ENCODE measurements around the gene CPZ.

The CPZ gene

GRCh38 chr4:8657381-8658088 is 65.0 kb downstream of the CPZ start:
- H3K4me1 Mint-ChIP-seq: no peaks in the 10 kb centered on the region
- no peaks in the 10 kb centered on the region for H3K36me3 Mint-ChIP-seq (ENCODE audit: low read depth)
- H3K27me3 Mint-ChIP-seq: peaks cover 7% of the 10 kb centered on the region
- no peak for DNase-seq
- no peak overlapping the region for H3K4me3 Mint-ChIP-seq
- no peak overlapping the region for H3K27ac Mint-ChIP-seq
- H3K9me3 Mint-ChIP-seq: peaks cover 12% of the 10 kb centered on the region
- no peak for ATAC-seq

- ATAC-seq (no peak), DNase-seq (no peak)
- no peaks in the 10 kb centered on the region for H3K4me1 Mint-ChIP-seq
- no peak overlapping the region for H3K27ac Mint-ChIP-seq
- H3K4me3 Mint-ChIP-seq: no peak overlapping the region
- H3K36me3 Mint-ChIP-seq (ENCODE audit: low read depth): no peaks in the 10 kb centered on the region
- H3K9me3 Mint-ChIP-seq: no peaks in the 10 kb centered on the region
- H3K27me3 Mint-ChIP-seq: peaks cover 9% of the 10 kb centered on the region
These were observed 70.2 kb downstream of the CPZ start for GRCh38 chr4:8662776-8663175.

GRCh38 chr4:8664031-8664805 is 71.7 kb downstream of the CPZ start:
- Mint-ChIP-seq H3K27ac (no peak overlapping the region), H3K9me3 (no peaks in the 10 kb centered on the region), H3K36me3 (ENCODE audit: low read depth) (no peaks in the 10 kb centered on the region), H3K27me3 (peaks cover 9% of the 10 kb centered on the region), H3K4me1 (no peaks in the 10 kb centered on the region), H3K4me3 (no peak overlapping the region)
- DNase-seq (no peak), ATAC-seq (no peak)

GRCh38 chr4:8664976-8665375 is 72.4 kb downstream of the CPZ start:
- no peaks in the 10 kb centered on the region for H3K36me3 Mint-ChIP-seq (ENCODE audit: low read depth)
- H3K27me3 Mint-ChIP-seq: peaks cover 9% of the 10 kb centered on the region
- H3K27ac Mint-ChIP-seq: no peak overlapping the region
- ATAC-seq (no peak), DNase-seq (no peak)
- no peaks in the 10 kb centered on the region for H3K9me3 Mint-ChIP-seq
- no peaks in the 10 kb centered on the region for H3K4me1 Mint-ChIP-seq
- H3K4me3 Mint-ChIP-seq: no peak overlapping the region

- Mint-ChIP-seq H3K4me1 (no peaks in the 10 kb centered on the region), H3K9me3 (no peaks in the 10 kb centered on the region), H3K36me3 (ENCODE audit: low read depth) (no peaks in the 10 kb centered on the region), H3K27ac (no peak overlapping the region), H3K27me3 (peaks cover 6% of the 10 kb centered on the region), H3K4me3 (no peak overlapping the region)
- ATAC-seq: no peak
- no peak for DNase-seq
These were observed 73.1 kb downstream of the CPZ start for GRCh38 chr4:8665406-8666360.

- H3K9me3 Mint-ChIP-seq: no peaks in the 10 kb centered on the region
- H3K27me3 Mint-ChIP-seq: peaks cover 7% of the 10 kb centered on the region
- no peaks in the 10 kb centered on the region for H3K4me1 Mint-ChIP-seq
- no peak overlapping the region for H3K4me3 Mint-ChIP-seq
- no peaks in the 10 kb centered on the region for H3K36me3 Mint-ChIP-seq (ENCODE audit: low read depth)
- ATAC-seq (no peak), DNase-seq (no peak)
- H3K27ac Mint-ChIP-seq: no peak overlapping the region
These were observed 74.0 kb downstream of the CPZ start for GRCh38 chr4:8666581-8666980.

Data from activated naive CD8-positive, alpha-beta T cell treated with anti-CD3 and anti-CD28 coated beads, Interleukin-2, amount 50 U/mL, for 24 hours (primary cell).